Neural cell (in vitro differentiated cells): Measurements from ENCODE around the gene DDX54. TPM values are rescaled to one million over a fixed set of nuclear protein-coding genes. Genes with fewer than 3 reads are reported as not detected.

Source experiments
- H2AFZ ChIP-seq: fragments of 200-600, 300-800 bp; sonication (generic), shearing (Covaris generic); 2 replicates; pipeline ENCODE4 v1.6.0; 2014; ENCODE audit warnings: low read depth, mild to moderate bottlenecking, antibody characterized with exemption, low read length, moderate library complexity
- H3F3A ChIP-seq: fragments of 200-600 bp; shearing (Covaris generic); 2 replicates; pipeline ENCODE4 v1.6.1; 2016; ENCODE audit warnings: mild to moderate bottlenecking, moderate library complexity, mixed read lengths, antibody characterized with exemption, low read length; ENCODE audit not compliant: insufficient read depth, poor library complexity, severe bottlenecking
- H3K27ac ChIP-seq: fragments of 200-600, 300-800 bp; sonication (generic), shearing (Covaris generic); 2 replicates; pipeline ENCODE4 v1.5.1; 2014; ENCODE audit warnings: mild to moderate bottlenecking, low read length, moderate library complexity
- H3K27me3 ChIP-seq: fragments of 300-800, 200-600 bp; sonication (generic), shearing (Covaris generic); 2 replicates; pipeline ENCODE4 v1.6.0; 2014; ENCODE audit warnings: mild to moderate bottlenecking, low read depth, low read length, moderate library complexity; ENCODE audit not compliant: insufficient read depth
- H3K36me3 ChIP-seq: fragments of 300-800, 200-600 bp; sonication (generic), shearing (Covaris generic); 2 replicates; pipeline ENCODE4 v1.5.1; 2014; ENCODE audit warnings: mild to moderate bottlenecking, antibody characterized with exemption, low read length, moderate library complexity; ENCODE audit not compliant: insufficient read depth
- H3K4me2 ChIP-seq: fragments of 300-800, 200-600 bp; sonication (generic), shearing (Covaris generic); 2 replicates; pipeline ENCODE4 v1.6.0; 2014; ENCODE audit warnings: mild to moderate bottlenecking, low read length
- H3K4me3 ChIP-seq: fragments of 300-800, 200-600 bp; sonication (generic), shearing (Covaris generic); 2 replicates; pipeline ENCODE4 v1.5.1; 2014; ENCODE audit warnings: mild to moderate bottlenecking, low read length, moderate library complexity
- H3K79me2 ChIP-seq: fragments of 200-600 bp; shearing (Covaris generic); replicated peaks from 2 replicates; pipeline ENCODE4 v1.6.0; 2014; ENCODE audit warnings: mild to moderate bottlenecking, low read length, moderate library complexity; ENCODE audit not compliant: insufficient read depth
- H3K9ac ChIP-seq: fragments of 300-800, 200-600 bp; sonication (generic), shearing (Covaris generic); 2 replicates; pipeline ENCODE4 v1.6.1; 2016; ENCODE audit warnings: mild to moderate bottlenecking, low read length, mixed read lengths
- H3K9me2 ChIP-seq: fragments of 200-600 bp; shearing (Covaris generic); 2 replicates; pipeline ENCODE4 v1.6.1; 2016; ENCODE audit warnings: mild to moderate bottlenecking, low read length, mixed read lengths; ENCODE audit not compliant: insufficient read depth
- H3K9me3 ChIP-seq: fragments of 200-600, 300-800 bp; sonication (generic), shearing (Covaris generic); 2 replicates; pipeline ENCODE4 v1.6.1; 2016; ENCODE audit warnings: mild to moderate bottlenecking, mixed run types, low read length, moderate library complexity, mixed read lengths
- H4K20me1 ChIP-seq: fragments of 200-600 bp; shearing (Covaris generic); 2 replicates; pipeline ENCODE4 v1.6.1; 2016; ENCODE audit warnings: mild to moderate bottlenecking, mixed run types; ENCODE audit not compliant: insufficient read depth
- EP300 ChIP-seq: fragments of 450-650 bp; conservative IDR thresholded peaks from 2 replicates; pipeline ENCODE4 v1.6.1; 2014; ENCODE audit warnings: antibody characterized with exemption, mild to moderate bottlenecking, moderate library complexity; ENCODE audit not compliant: poor library complexity, severe bottlenecking
- EZH2 ChIP-seq: fragments of 200-600, 300-800 bp; shearing (Covaris generic), sonication (generic); IDR thresholded peaks from 2 replicates; pipeline ENCODE4 v1.6.1; 2014; ENCODE audit warnings: antibody characterized with exemption, low read length, borderline replicate concordance, mild to moderate bottlenecking; ENCODE audit not compliant: insufficient read depth, poor library complexity, severe bottlenecking
- MXI1 ChIP-seq: fragments of 450-650 bp; conservative IDR thresholded peaks from 2 replicates; pipeline ENCODE4 v1.6.1; 2014; ENCODE audit warnings: antibody characterized with exemption, mild to moderate bottlenecking; ENCODE audit not compliant: poor library complexity, severe bottlenecking
- POLR2AphosphoS5 ChIP-seq: IDR thresholded peaks from 2 replicates; pipeline ENCODE4 v1.6.1; 2012
- RAD21 ChIP-seq: fragments of 450-650 bp; conservative IDR thresholded peaks from 2 replicates; pipeline ENCODE4 v1.6.1; 2014; ENCODE audit warnings: antibody characterized with exemption, mild to moderate bottlenecking, moderate library complexity
- SMC3 ChIP-seq: fragments of 450-650 bp; conservative IDR thresholded peaks from 2 replicates; pipeline ENCODE4 v1.6.1; 2014; ENCODE audit warnings: antibody characterized with exemption, mild to moderate bottlenecking, moderate library complexity; ENCODE audit not compliant: poor library complexity
- TAF1 ChIP-seq: IDR thresholded peaks from 2 replicates; pipeline ENCODE4 v1.6.1; 2012; ENCODE audit warnings: low read depth
- polyA plus RNA-seq: library from polyadenylated mRNA; depleted of rRNA; stranded (reverse); fragments of >200 nt; gene quantifications from 2 replicates; pipeline ENCODE4 v1.2.3, GENCODE V29; 2014
- TF ChIP-seq, protein P1 (sequence below): IDR thresholded peaks from 2 replicates; pipeline ENCODE4 v1.6.1; 2012; ENCODE audit warnings: borderline replicate concordance
- TF ChIP-seq, protein P2 (sequence below): fragments of 450-650 bp; IDR thresholded peaks from 2 replicates; pipeline ENCODE4 v1.5.1; 2014; ENCODE audit warnings: antibody characterized with exemption, mild to moderate bottlenecking, moderate library complexity; ENCODE audit not compliant: poor library complexity, severe bottlenecking

The DDX54 gene
- polyA plus RNA-seq, 1 donor from 2014 or later = 63.3 TPM

DNA sequence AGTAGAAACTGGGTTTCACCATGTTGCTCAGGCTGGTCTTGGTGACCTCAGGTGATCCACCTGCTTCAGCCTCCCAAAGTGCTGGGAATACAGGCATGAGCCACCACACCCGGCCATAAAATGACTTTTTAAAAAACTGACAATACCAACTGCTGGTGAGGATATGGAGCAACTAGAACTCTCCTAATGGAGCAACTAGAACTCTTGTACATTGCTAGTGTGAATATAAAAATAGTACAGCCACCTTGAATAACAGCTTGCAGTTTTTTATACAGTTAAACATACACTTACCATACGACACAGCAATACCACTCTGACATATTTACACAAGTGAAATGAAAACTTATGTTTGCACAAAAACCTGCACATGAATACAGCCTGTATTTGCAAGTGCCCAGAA lies 38.3 kb downstream of the DDX54 start:
- H2AFZ ChIP-seq = no peak overlapping the region
- H3K36me3 ChIP-seq = no peaks in the 10 kb centered on the region
- no peak overlapping the region for H3K4me2 ChIP-seq
- no peaks in the 10 kb centered on the region for H3K27me3 ChIP-seq
- no peak overlapping the region for H3K4me3 ChIP-seq
- no peak for TF ChIP-seq POLR2AphosphoS5
- TF ChIP-seq RAD21 = no peak
- no peak overlapping the region for H3K27ac ChIP-seq
- H3K9me3 ChIP-seq = no peaks in the 10 kb centered on the region
- H3K9me2 ChIP-seq = no peaks in the 10 kb centered on the region
- H3K79me2 ChIP-seq = no peaks in the 10 kb centered on the region
- no peaks in the 10 kb centered on the region for H4K20me1 ChIP-seq
- H3K9ac ChIP-seq = no peak overlapping the region
- no peaks in the 10 kb centered on the region for H3F3A ChIP-seq

DNA sequence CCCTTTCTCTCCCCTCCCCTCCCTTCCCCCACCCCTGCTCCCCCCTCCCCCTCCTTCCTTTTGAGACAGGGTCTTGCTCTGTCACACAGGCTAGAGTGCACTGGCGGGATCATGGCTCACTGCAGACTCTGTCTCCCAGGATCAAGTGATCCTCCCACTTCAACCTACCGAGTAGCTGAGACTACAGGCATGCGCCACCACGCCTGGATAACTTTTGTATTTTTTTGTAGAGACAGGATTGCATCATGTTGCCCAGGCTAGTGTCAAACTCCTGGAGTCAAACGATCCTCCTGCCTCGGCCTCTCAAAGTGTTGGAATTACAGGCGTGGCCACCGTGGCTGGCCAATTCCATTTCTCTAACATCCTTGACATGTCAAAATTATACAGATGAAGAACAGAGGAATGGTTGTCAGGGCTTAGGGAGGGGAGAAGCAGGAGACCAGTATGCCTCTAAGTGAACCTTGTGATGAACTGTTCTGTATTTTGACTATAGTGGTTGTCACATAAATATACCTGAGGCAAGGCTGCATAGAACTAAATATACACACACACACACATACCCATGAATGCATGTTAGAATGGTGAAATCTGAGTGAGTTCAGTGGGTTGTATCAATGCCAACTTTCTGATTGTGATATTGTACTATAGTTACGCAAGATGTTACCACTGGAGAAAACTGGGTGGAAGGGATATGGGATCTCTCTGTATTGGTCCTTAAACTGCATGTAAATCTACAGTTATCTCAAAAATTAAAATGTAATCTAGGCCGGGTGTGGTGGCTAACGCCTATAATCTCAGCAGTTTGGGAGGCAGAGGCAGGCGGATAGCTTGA lies 39.3 kb downstream of the DDX54 start:
- no peak overlapping the region for H3K9ac ChIP-seq
- H3K27ac ChIP-seq = no peak overlapping the region
- TF ChIP-seq TAF1 (no peak), MXI1 (no peak), SMC3 (no peak), POLR2AphosphoS5 (no peak), EP300 (no peak), EZH2 (no peak), RAD21 (no peak)
- TF ChIP-seq, protein P1, sequence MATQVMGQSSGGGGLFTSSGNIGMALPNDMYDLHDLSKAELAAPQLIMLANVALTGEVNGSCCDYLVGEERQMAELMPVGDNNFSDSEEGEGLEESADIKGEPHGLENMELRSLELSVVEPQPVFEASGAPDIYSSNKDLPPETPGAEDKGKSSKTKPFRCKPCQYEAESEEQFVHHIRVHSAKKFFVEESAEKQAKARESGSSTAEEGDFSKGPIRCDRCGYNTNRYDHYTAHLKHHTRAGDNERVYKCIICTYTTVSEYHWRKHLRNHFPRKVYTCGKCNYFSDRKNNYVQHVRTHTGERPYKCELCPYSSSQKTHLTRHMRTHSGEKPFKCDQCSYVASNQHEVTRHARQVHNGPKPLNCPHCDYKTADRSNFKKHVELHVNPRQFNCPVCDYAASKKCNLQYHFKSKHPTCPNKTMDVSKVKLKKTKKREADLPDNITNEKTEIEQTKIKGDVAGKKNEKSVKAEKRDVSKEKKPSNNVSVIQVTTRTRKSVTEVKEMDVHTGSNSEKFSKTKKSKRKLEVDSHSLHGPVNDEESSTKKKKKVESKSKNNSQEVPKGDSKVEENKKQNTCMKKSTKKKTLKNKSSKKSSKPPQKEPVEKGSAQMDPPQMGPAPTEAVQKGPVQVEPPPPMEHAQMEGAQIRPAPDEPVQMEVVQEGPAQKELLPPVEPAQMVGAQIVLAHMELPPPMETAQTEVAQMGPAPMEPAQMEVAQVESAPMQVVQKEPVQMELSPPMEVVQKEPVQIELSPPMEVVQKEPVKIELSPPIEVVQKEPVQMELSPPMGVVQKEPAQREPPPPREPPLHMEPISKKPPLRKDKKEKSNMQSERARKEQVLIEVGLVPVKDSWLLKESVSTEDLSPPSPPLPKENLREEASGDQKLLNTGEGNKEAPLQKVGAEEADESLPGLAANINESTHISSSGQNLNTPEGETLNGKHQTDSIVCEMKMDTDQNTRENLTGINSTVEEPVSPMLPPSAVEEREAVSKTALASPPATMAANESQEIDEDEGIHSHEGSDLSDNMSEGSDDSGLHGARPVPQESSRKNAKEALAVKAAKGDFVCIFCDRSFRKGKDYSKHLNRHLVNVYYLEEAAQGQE = no peak
- TF ChIP-seq, protein P2, sequence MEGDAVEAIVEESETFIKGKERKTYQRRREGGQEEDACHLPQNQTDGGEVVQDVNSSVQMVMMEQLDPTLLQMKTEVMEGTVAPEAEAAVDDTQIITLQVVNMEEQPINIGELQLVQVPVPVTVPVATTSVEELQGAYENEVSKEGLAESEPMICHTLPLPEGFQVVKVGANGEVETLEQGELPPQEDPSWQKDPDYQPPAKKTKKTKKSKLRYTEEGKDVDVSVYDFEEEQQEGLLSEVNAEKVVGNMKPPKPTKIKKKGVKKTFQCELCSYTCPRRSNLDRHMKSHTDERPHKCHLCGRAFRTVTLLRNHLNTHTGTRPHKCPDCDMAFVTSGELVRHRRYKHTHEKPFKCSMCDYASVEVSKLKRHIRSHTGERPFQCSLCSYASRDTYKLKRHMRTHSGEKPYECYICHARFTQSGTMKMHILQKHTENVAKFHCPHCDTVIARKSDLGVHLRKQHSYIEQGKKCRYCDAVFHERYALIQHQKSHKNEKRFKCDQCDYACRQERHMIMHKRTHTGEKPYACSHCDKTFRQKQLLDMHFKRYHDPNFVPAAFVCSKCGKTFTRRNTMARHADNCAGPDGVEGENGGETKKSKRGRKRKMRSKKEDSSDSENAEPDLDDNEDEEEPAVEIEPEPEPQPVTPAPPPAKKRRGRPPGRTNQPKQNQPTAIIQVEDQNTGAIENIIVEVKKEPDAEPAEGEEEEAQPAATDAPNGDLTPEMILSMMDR = no peak
- no peaks in the 10 kb centered on the region for H3K9me2 ChIP-seq
- H3K27me3 ChIP-seq = no peaks in the 10 kb centered on the region
- H3K9me3 ChIP-seq = no peaks in the 10 kb centered on the region
- H3K4me3 ChIP-seq = no peak overlapping the region
- H3K36me3 ChIP-seq = no peaks in the 10 kb centered on the region
- H3F3A ChIP-seq = no peaks in the 10 kb centered on the region
- no peak overlapping the region for H2AFZ ChIP-seq
- no peak overlapping the region for H3K4me2 ChIP-seq
- no peaks in the 10 kb centered on the region for H3K79me2 ChIP-seq
- no peaks in the 10 kb centered on the region for H4K20me1 ChIP-seq
